ENCODE data around the gene KIAA0232. TPM values are rescaled to one million over a fixed set of nuclear protein-coding genes. Genes with fewer than 3 reads are reported as not detected.

Gene KIAA0232
- total RNA-seq, 4 donors from 2014 or later = 19.8 to 73.6 (median 49.5) TPM

DNA sequence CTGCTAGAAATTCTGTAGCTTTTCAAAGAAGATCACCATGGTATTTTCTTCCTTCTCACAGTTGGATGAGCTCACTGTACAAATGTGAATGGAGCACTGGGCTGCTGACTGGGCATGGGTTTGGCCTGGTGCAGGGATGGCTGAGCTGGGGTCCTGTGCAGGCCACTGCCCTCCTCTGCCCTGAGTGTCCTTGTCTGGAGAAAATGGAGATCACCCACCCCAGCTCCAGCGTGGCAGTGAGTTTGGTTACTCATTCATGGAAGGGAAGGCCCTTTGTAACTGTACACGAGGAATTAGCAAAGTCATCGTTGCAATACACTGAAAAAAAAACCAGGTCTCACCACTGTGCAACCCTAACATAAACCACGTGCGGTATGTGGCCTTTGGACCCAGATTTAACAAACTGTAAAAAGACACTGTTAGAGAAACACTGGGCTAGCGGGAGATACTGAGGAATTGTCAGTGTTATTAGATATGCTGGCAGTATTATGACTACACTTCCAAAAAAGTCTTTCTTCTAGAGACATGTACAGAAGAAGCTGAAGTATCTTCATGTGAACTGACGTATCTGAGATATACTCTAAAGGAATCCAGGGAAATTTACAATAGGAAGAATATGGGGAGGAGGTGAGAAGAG, 111.0 kb downstream of the KIAA0232 start:
- peak in 1 of 2 donors; percentile 48 for TF ChIP-seq POLR2A (IDR thresholded peaks at IDR 0.05)
- TF ChIP-seq, protein P1, sequence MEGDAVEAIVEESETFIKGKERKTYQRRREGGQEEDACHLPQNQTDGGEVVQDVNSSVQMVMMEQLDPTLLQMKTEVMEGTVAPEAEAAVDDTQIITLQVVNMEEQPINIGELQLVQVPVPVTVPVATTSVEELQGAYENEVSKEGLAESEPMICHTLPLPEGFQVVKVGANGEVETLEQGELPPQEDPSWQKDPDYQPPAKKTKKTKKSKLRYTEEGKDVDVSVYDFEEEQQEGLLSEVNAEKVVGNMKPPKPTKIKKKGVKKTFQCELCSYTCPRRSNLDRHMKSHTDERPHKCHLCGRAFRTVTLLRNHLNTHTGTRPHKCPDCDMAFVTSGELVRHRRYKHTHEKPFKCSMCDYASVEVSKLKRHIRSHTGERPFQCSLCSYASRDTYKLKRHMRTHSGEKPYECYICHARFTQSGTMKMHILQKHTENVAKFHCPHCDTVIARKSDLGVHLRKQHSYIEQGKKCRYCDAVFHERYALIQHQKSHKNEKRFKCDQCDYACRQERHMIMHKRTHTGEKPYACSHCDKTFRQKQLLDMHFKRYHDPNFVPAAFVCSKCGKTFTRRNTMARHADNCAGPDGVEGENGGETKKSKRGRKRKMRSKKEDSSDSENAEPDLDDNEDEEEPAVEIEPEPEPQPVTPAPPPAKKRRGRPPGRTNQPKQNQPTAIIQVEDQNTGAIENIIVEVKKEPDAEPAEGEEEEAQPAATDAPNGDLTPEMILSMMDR (IDR thresholded peaks at IDR 0.05) = peak in 3 of 6 experiments; percentile 11 to 27 (median 24)

DNA sequence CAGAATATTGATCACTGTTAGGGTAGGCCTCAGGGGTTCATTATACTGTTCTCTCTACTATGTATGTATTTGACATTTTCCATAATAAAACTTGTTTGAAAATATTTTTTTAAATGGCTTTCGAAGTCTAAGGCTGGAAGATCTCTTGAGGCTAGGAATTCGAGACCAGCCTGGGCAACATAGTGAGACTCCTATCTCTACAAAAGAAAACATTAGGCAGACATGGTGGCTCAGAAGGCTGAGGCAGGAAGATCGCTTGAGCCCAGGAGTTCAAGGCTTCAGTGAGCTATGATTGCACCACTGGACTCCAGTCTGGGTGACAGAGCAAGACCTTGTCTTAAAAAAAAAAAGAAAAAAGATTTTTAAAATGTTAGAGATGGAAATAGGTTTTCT, 111.6 kb downstream of the KIAA0232 start:
- TF ChIP-seq POLR2A (IDR thresholded peaks at IDR 0.05) = no peak
- TF ChIP-seq, protein P1 (IDR thresholded peaks at IDR 0.05) = no peak
- Histone ChIP-seq H3K9me3 (no peaks in the 10 kb centered on the region), H3K27ac (peak overlapping the region in 3 of 4 donors; percentile 58 to 84 (median 75)), H3K27me3 (no peaks in the 10 kb centered on the region), H3K4me1 (peaks cover 0 to 24% (median 7%) of the 10 kb centered on the region in 4 donors), H3K36me3 (no peaks in the 10 kb centered on the region), H3K4me3 (no peak overlapping the region)
- peak in 1 of 3 donors; percentile 18 for DNase-seq

More for the DNA sequence above, 111.0 kb downstream of the KIAA0232 start:
- Histone ChIP-seq H3K27me3 (no peaks in the 10 kb centered on the region), H3K9me3 (no peaks in the 10 kb centered on the region), H3K27ac (peak overlapping the region in 3 of 4 donors; percentile 58 to 84 (median 75)), H3K4me1 (peaks cover 0 to 24% (median 7%) of the 10 kb centered on the region in 4 donors), H3K4me3 (no peak overlapping the region), H3K36me3 (no peaks in the 10 kb centered on the region)
- peak in 2 of 3 donors; percentile 67 to 85 for DNase-seq

DNA sequence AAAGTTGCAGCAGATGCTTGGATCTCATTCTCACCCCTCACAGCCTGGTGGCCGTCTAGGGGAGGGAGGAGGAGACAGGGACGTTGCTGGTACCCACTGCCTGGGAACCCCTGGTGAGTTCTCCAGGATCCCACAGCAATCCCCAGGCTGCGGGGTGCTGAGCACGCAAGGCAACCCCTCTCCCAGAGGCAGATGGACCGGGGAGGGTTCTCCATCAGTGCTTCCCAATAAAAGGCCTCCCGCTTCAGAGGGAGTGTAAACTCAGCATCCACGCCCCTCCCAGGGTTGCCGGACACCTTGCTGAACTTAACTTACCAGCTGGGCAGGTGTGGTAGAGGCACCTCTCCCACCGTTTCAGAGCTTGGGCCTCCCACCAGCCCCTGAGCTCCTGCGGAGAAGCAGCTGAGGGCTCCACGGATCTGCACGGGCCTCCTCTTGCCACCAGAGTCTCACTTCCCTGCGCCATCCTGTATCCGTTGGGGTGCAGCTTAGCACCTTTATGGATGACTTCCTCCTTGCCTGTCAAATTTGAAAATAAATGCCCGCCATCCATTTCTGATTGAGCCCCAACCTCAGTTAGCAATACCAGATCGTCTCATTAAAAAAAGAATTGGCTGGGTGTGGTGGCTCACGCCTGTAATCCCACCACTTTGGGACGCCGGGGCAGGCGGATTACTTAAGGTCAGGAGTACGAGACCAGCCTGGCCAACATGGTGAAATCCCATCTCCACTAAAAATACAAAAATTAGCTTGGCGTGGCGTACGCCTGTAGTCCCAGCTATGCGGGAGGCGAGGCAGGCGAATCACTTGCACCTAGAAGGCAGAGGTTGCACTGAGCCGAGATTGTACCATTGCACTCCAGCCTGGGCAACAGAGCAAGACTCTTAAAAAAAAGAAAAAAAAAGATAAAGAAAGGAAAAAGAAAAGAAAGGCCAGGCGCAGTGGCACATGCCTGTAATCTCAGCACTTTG, 112.3 kb downstream of the KIAA0232 start:
- no peaks in the 10 kb centered on the region for H3K27me3 ChIP-seq
- TF ChIP-seq, protein P1 (IDR thresholded peaks at IDR 0.05) = no peak
- no peak for TF ChIP-seq POLR2A (IDR thresholded peaks at IDR 0.05)
- H3K9me3 ChIP-seq = no peaks in the 10 kb centered on the region
- peaks cover 0 to 24% (median 7%) of the 10 kb centered on the region in 4 donors for H3K4me1 ChIP-seq
- peak in 1 of 3 donors; percentile 44 for DNase-seq
- peak overlapping the region in 3 of 4 donors; percentile 58 to 84 (median 75) for H3K27ac ChIP-seq
- no peak overlapping the region for H3K4me3 ChIP-seq
- H3K36me3 ChIP-seq = no peaks in the 10 kb centered on the region

DNA sequence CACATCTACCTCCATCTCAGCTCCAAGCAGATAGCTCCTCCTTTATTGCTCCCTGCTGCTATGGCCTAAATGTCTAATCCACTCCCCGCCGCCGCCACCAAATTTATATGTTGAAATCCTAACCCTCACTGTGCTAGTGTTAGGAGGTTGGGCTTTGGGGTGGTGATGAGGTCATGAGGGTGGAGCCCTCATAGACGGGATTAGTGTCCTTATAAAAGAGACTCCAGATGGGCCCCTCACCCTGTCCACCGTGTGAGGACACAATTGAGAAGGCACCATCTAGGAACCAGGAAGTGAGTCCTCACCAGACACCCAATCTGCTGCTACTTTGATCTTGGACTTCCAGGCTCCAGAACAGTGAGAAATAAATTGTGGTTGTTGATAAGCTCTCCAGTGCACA, 113.5 kb downstream of the KIAA0232 start:
- Histone ChIP-seq H3K4me1 (peaks cover 0 to 24% (median 7%) of the 10 kb centered on the region in 4 donors), H3K4me3 (no peak overlapping the region), H3K27me3 (no peaks in the 10 kb centered on the region), H3K36me3 (no peaks in the 10 kb centered on the region), H3K9me3 (no peaks in the 10 kb centered on the region), H3K27ac (no peak overlapping the region)
- TF ChIP-seq, protein P1 (IDR thresholded peaks at IDR 0.05) = no peak
- TF ChIP-seq POLR2A (IDR thresholded peaks at IDR 0.05) = no peak
- DNase-seq = no peak

GRCh38 chr4:6898763-6899162, 116.2 kb downstream of the KIAA0232 start:
- Histone ChIP-seq H3K4me1 (peaks cover 0 to 7% (median 0%) of the 10 kb centered on the region in 4 donors), H3K4me3 (no peak overlapping the region), H3K36me3 (no peaks in the 10 kb centered on the region), H3K9me3 (no peaks in the 10 kb centered on the region), H3K27ac (peak overlapping the region in 3 of 4 donors; percentile 29 to 60 (median 58)), H3K27me3 (no peaks in the 10 kb centered on the region)
- peak in 1 of 3 donors; percentile 34 for DNase-seq
- TF ChIP-seq, protein P1 (IDR thresholded peaks at IDR 0.05) = no peak
- no peak for TF ChIP-seq POLR2A (IDR thresholded peaks at IDR 0.05)
